Left ventricle myocardium inferior (tissue), 1 donor: ENCODE data around the gene ARAP1. TPM values are rescaled to one million over a fixed set of nuclear protein-coding genes. Genes with fewer than 3 reads are reported as not detected.

Source experiments
- DNase-seq: peaks from one replicate; pipeline ENCODE4 v3.0.0-alpha.2; 2020
- H3K27ac ChIP-seq: fragments of 200-600 bp; replicated peaks from 2 replicates; pipeline ENCODE4 v1.8.0; 2021
- H3K27me3 ChIP-seq: fragments of 200-600 bp; 2 replicates; pipeline ENCODE4 v1.8.0; 2021; ENCODE audit warnings: low read depth
- H3K36me3 ChIP-seq: fragments of 200-600 bp; 2 replicates; pipeline ENCODE4 v1.8.0; 2021
- H3K4me1 ChIP-seq: fragments of 200-600 bp; 2 replicates; pipeline ENCODE4 v1.8.0; 2021
- H3K4me3 ChIP-seq: fragments of 200-600 bp; 2 replicates; pipeline ENCODE4 v1.8.0; 2021; ENCODE audit warnings: mild to moderate bottlenecking, moderate library complexity
- H3K9me3 ChIP-seq: fragments of 200-600 bp; replicated peaks from 2 replicates; pipeline ENCODE4 v1.8.0; 2021
- intact Hi-C: fragments of 100-400 bp; cut with micrococcal nuclease; formaldehyde crosslinking; loops from one replicate; pipeline ENCODE4 v1.11.0; 2022
- total RNA-seq: library from RNA; stranded (reverse); fragmentation: NEBNext Ultra II Directional; extraction: Animal tissue kit (Norgen Biotek cat#: 25700); gene quantifications from one replicate; pipeline ENCODE4 v1.2.1, GENCODE V29; 2021
- TF ChIP-seq, protein P1 (sequence below): fragments of 200-600 bp; IDR thresholded peaks from 2 replicates; pipeline ENCODE4 v1.8.0; 2021; ENCODE audit warnings: antibody characterized with exemption, mild to moderate bottlenecking, borderline replicate concordance
- donor health status: DM: no; HTN: yes; CAD: no; lungs with severe emphysema.

The ARAP1 gene
- total RNA-seq, 1 donor from 2014 or later = 51.9 TPM

DNA sequence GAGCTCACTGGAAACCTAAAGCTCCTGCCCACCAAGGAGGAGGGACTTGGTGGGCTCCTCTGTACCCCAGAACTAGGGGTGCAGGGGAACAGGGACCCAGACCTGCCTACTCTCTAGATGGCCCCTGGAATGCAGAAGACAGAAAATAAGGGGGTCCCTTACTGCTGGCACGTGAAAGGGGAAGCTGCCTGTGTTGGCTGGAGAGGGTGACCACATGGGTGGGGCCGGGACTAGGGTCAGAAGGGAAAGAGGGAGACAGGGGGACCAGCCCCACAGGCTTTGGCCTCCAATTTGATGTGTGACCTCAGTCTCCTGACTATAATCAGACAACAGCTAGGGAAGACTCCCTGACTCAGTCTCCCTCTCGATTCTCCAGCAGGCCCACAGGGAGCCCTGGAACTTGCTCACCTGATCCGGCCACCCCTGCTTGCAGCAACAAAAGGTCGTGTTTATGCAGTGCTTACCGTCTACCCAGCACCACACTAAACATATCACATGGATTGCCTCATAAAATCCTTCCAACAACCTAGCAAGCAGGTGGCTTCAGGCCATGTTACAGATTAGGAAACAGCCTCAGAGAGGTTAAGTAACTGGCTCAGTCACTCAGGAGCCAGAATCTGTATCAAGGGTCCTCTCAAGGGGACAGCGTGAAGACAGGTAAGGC lies 10.2 kb downstream of the ARAP1 start:
- Histone ChIP-seq H3K27me3 (no peaks in the 10 kb centered on the region), H3K4me1 (peaks cover 41% of the 10 kb centered on the region), H3K9me3 (no peaks in the 10 kb centered on the region), H3K36me3 (no peaks in the 10 kb centered on the region), H3K27ac (peak overlapping the region; percentile 40), H3K4me3 (no peak overlapping the region)
- TF ChIP-seq, protein P1, sequence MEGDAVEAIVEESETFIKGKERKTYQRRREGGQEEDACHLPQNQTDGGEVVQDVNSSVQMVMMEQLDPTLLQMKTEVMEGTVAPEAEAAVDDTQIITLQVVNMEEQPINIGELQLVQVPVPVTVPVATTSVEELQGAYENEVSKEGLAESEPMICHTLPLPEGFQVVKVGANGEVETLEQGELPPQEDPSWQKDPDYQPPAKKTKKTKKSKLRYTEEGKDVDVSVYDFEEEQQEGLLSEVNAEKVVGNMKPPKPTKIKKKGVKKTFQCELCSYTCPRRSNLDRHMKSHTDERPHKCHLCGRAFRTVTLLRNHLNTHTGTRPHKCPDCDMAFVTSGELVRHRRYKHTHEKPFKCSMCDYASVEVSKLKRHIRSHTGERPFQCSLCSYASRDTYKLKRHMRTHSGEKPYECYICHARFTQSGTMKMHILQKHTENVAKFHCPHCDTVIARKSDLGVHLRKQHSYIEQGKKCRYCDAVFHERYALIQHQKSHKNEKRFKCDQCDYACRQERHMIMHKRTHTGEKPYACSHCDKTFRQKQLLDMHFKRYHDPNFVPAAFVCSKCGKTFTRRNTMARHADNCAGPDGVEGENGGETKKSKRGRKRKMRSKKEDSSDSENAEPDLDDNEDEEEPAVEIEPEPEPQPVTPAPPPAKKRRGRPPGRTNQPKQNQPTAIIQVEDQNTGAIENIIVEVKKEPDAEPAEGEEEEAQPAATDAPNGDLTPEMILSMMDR = no peak
- DNase-seq = no peak
- intact Hi-C loops = no loop called here

DNA sequence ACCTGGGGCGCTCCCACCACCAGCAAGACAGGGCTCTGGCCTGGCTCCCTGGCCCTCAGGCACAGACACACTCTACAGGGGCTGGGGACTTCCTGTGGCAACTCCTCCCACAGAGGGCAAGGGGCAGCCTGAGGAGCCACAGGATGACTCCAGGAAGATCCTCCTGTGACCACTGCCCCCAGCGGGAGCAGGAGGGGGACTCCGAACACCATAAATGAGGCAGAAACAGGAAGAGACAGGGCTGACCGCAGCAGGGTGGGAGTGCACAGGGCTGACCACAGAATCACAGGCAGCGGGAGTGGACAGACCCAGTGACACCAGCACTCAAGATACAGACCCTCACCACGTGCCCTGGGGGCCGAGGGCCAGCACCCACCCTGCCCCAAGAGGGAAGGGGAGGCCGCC lies 10.8 kb downstream of the ARAP1 start:
- intact Hi-C loops = no loop called here
- Histone ChIP-seq H3K4me1 (peaks cover 46% of the 10 kb centered on the region), H3K27me3 (no peaks in the 10 kb centered on the region), H3K4me3 (no peak overlapping the region), H3K36me3 (no peaks in the 10 kb centered on the region), H3K9me3 (no peaks in the 10 kb centered on the region), H3K27ac (peak overlapping the region; percentile 40)
- peak; percentile 42 for DNase-seq
- TF ChIP-seq, protein P1 = no peak

DNA sequence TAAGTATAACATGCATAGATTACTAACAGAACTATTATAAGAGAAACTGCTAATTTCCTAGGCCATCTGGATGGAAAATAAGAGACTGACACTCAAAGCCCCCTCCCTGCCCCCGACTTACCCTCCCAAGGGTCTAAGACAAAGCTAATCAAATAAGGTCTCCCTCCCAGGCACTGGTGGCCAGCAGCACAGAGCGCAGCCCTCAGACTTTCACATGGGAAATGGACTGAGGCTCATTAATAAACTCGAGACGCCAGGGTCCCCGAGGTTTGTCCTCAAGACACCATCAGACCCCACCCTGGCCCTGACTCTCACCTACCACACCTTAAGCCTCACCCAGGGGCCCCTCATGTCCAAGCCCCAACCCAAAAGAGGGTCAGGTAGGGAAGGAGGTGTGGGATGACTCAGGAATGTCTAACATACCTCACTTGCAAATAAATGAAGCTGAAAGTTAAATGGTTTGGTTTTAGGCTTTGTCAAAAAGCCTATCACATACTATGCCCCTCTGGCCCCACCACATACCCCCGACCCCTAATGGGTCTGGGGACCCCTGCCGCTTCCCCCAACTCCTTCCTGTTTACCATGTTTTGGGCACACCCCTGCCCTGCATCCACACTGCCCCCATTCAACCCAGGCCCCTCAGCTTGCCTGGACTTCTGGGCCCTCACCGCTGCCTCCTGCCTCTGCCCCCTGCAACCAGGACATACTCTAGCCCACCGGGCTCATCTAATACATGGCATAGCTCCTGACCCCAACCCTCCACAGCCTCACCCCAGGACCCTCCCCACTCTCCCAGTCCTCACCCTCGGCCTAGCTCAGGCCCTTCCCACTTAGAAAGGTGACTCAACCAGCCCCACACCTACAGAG lies 11.4 kb downstream of the ARAP1 start:
- Histone ChIP-seq H3K4me1 (peaks cover 52% of the 10 kb centered on the region), H3K27me3 (no peaks in the 10 kb centered on the region), H3K36me3 (no peaks in the 10 kb centered on the region), H3K4me3 (no peak overlapping the region), H3K27ac (peak overlapping the region; percentile 40), H3K9me3 (no peaks in the 10 kb centered on the region)
- DNase-seq = no peak
- intact Hi-C loops = no loop called here
- TF ChIP-seq, protein P1 = no peak

DNA sequence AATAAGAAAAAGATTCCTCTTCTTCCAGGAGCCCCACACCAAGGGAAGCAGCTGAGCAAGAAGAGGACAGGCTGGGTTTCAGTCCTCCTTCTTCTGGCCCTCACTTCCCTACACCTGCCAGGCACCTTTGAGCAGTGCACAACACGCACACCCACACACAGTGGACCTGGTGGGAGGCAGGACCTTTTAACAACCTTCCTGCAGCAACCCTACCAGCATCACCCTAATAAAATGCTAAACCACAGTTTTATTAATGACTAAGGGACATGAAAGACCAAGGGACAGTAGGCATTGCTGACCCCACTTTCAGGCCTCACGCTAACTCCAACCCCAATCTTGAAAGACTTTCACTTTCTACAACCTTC lies 12.2 kb downstream of the ARAP1 start:
- H3K36me3 ChIP-seq = no peaks in the 10 kb centered on the region
- no peaks in the 10 kb centered on the region for H3K27me3 ChIP-seq
- TF ChIP-seq, protein P1 = no peak
- H3K4me1 ChIP-seq = peaks cover 58% of the 10 kb centered on the region
- DNase-seq = peak; percentile 3
- no peak overlapping the region for H3K27ac ChIP-seq
- no peak overlapping the region for H3K4me3 ChIP-seq
- no peaks in the 10 kb centered on the region for H3K9me3 ChIP-seq
- intact Hi-C loops = no loop called here

DNA sequence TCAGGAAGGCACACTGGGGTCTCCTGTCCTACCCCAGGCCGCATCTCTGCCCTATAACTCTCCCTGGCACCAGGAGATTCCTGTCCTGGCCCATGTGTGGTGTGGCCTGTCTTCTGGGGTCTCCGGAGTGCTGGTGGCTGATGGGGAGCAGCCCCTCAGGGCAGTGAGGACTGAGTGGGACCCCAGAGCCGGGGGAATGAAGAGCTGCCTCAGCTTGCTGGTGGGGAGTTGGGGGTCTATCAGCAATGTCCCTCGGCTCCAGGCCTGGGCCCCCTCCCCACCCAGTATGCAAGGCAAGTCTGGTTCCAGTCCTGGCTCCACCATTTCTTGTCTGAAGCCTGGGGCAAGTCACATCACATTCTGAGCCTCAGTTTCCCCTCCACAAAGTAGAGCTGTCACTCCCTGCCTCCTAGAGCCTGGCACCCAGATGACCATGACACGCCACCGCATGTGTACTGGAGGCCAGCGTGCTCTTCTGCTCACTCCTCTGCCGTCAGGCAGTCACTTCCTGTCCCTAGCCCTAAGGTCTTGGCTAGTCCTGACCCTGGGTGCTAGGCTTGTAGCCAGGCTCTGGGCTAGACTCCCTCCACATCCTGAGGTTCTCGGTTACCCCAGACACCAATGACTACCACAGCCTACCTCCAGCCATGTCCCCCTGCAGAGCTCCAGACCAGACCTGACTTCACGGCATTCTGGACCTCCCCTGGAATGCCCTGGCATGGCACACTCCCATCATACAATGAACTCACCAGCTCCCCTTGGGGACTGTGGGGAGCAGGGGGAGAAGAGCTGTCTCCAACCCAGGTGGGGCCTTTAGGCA lies 12.8 kb downstream of the ARAP1 start:
- Histone ChIP-seq H3K27me3 (no peaks in the 10 kb centered on the region), H3K9me3 (no peaks in the 10 kb centered on the region), H3K4me1 (peaks cover 61% of the 10 kb centered on the region), H3K4me3 (no peak overlapping the region), H3K36me3 (no peaks in the 10 kb centered on the region), H3K27ac (peak overlapping the region; percentile 51)
- intact Hi-C loops = no loop called here
- TF ChIP-seq, protein P1 = no peak
- DNase-seq = peak; percentile 22
